Adrenal gland (tissue), 5 donors: ENCODE results near the gene SLMAP.
A peak's percentile ranks its signal among the peaks of the same experiment; 100 is the strongest.

Source experiments
- POLR2A ChIP-seq, 2 donors: fragments of 450-650 bp; IDR thresholded peaks; one replicate each; pipeline ENCODE4 v1.6.1; 2017; ENCODE audit warnings: antibody characterized with exemption in 2 of 2, mild to moderate bottlenecking in 2 of 2, moderate library complexity in 1 of 2
- TF ChIP-seq, protein P1 (sequence below), 6 experiments: fragments of 450-650 bp in 4 of 6; fragments of 200-600 bp in 2 of 6; sonication (generic) in 1 of 6; IDR thresholded peaks; 1 replicate in 5 of 6; 2 replicates in 1 of 6; pipeline versions ENCODE4 v1.5.1 to v1.8.0; 2016 to 2021; ENCODE audit warnings: antibody characterized with exemption in 6 of 6, mild to moderate bottlenecking in 2 of 6, moderate library complexity in 1 of 6
- donor health status: DM: no; HTN: no; CAD: no.

DNA sequence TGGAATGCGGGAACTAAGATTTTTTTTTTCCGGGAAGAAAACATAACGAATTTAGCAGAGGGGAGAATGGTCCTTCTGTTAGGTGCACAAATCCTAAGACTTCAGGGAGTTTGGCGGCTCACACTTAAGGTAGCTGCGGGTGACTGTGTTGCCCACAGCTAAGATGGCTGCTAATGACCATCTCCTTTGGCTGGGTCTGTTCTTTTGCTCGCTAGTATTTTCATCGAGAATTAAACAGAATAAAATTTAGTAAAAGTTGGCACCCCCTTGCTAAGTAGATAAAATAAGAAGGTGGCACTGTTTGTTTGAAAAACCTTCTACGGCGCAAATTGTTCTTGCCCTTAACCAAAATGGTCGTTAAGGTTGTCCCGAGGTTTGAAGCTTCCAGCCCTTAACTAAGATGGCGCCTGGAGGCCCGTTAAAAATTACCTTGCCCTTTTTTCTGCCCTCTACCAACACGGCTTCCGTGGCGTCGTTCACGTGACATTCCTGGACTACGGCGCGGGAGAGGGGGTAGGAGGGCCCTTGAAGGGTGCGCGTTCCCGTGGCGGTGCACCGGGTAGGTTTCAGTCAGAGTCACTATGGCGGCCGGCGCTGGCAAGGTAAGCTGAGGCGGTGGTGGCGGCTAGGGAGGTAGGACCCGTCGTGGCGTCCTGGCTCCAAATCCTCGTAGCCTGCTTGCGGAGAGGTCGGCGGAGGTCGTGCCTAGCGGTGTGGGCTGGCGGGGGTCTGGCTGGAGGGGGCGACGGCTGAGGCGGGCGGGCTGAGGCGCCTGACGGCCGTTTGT lies at the start of gene SLMAP:
- TF ChIP-seq, protein P1, sequence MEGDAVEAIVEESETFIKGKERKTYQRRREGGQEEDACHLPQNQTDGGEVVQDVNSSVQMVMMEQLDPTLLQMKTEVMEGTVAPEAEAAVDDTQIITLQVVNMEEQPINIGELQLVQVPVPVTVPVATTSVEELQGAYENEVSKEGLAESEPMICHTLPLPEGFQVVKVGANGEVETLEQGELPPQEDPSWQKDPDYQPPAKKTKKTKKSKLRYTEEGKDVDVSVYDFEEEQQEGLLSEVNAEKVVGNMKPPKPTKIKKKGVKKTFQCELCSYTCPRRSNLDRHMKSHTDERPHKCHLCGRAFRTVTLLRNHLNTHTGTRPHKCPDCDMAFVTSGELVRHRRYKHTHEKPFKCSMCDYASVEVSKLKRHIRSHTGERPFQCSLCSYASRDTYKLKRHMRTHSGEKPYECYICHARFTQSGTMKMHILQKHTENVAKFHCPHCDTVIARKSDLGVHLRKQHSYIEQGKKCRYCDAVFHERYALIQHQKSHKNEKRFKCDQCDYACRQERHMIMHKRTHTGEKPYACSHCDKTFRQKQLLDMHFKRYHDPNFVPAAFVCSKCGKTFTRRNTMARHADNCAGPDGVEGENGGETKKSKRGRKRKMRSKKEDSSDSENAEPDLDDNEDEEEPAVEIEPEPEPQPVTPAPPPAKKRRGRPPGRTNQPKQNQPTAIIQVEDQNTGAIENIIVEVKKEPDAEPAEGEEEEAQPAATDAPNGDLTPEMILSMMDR (IDR thresholded peaks at IDR 0.05) = no peak
- TF ChIP-seq POLR2A (IDR thresholded peaks at IDR 0.05) = peak; percentile 62 to 87
